ENCODE measurements around the gene CLEC9A.

DNA sequence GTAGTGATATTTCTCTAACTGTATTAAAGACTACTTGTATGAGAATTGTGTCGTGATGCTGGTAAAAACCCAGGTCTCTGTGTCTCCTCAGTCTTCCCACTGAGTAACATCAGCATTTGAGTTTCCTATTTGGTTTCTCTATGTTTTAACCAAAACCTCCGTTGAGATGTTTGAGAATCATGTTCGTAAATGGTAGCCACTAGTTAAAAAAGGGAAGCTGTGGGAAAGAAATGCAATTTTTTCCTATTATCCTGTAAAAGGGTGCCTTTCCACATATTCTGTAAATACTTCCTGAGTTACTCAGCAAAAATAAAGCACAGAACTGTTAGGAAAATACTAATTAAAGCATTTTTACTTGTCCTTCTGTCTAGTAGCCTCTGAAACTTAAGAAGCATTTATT lies 38.6 kb upstream of the CLEC9A start:
- TF ChIP-seq TAF1 (IDR thresholded peaks at IDR 0.05; ENCODE audit: borderline replicate concordance, low read depth, low read length): no peak
- TF ChIP-seq POLR2A (IDR thresholded peaks at IDR 0.05; ENCODE audit: low read depth, low read length): no peak
- TF ChIP-seq POLR2AphosphoS5 (IDR thresholded peaks at IDR 0.05; ENCODE audit: low read depth, low read length): no peak
